Measurements from ENCODE around the gene MARVELD1.

Gene MARVELD1

GRCh38 chr10:97724341-97724941, 10.9 kb downstream of the MARVELD1 start:
- TF ChIP-seq, protein P1, sequence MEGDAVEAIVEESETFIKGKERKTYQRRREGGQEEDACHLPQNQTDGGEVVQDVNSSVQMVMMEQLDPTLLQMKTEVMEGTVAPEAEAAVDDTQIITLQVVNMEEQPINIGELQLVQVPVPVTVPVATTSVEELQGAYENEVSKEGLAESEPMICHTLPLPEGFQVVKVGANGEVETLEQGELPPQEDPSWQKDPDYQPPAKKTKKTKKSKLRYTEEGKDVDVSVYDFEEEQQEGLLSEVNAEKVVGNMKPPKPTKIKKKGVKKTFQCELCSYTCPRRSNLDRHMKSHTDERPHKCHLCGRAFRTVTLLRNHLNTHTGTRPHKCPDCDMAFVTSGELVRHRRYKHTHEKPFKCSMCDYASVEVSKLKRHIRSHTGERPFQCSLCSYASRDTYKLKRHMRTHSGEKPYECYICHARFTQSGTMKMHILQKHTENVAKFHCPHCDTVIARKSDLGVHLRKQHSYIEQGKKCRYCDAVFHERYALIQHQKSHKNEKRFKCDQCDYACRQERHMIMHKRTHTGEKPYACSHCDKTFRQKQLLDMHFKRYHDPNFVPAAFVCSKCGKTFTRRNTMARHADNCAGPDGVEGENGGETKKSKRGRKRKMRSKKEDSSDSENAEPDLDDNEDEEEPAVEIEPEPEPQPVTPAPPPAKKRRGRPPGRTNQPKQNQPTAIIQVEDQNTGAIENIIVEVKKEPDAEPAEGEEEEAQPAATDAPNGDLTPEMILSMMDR (conservative IDR thresholded peaks at IDR 0.05; ENCODE audit: low read depth, low read length), result no peak
- no peak overlapping the region for H3K4me3 ChIP-seq (ENCODE audit: low read depth, low read length)
- DNase-seq (ENCODE audit: low read depth), result no peak

- TF ChIP-seq, protein P1 (conservative IDR thresholded peaks at IDR 0.05; ENCODE audit: low read depth, low read length), result no peak
- DNase-seq (ENCODE audit: low read depth), result peak; percentile 87
- H3K4me3 ChIP-seq (ENCODE audit: low read depth, low read length), result peak overlapping the region; percentile 57
These were observed 13.2 kb downstream of the MARVELD1 start for GRCh38 chr10:97726636-97727178.

DNA sequence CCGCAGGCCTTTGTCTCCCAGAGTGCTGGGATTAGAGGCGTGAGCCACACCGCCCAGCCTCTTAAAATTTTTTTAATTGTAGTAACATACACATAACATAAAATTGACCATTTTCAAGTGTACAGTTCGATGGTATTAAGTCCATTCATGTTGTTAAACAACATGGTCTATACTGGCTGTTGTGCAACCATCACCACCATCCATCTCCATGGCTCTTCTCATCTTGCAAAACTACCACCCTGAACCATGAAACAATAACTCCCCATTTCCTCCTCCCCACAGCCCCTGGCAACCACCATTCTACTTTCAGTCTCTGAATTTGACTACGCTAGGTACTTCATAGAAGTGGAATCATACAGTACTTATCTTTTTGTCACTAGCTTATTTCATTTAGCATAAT, 15.5 kb downstream of the MARVELD1 start:
- TF ChIP-seq, protein P1 (conservative IDR thresholded peaks at IDR 0.05; ENCODE audit: low read depth, low read length), result no peak
- no peak overlapping the region for H3K4me3 ChIP-seq (ENCODE audit: low read depth, low read length)
- no peak for DNase-seq (ENCODE audit: low read depth)

DNA sequence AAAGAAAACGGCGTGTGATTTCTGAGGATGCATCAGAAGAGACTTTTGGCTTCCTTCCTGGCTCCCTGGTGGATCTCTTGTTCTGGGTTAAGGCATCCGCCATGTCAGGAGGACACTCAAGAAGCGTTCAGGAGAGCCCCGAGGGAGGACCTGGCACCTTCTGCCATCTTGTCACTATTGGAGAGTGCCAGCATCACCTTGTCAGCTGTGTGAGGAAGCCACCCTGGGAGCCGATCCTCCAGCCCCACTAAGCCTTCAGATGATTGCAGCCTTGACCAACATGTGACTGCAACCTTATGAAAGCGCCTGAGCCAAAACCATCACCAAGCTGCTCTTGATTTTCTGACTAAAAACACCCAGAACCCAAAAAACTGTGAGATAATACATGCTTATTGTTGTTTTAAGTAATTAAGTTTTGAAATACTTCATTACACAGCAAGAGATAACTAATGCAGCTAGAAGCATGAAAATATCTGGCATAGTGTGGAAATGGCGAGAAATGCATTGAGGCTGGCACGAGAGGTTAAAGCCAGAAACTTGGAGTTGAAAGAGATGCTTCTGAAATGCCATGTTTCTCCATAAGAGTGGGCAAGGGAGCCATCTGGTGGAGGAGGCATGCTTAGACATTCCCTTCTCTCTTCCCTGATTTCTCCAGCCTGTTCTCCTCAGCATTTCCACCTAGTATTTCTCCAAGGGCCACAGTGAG, 18.0 kb downstream of the MARVELD1 start:
- TF ChIP-seq, protein P1 (conservative IDR thresholded peaks at IDR 0.05; ENCODE audit: low read depth, low read length), result peak; percentile 95
- DNase-seq (ENCODE audit: low read depth), result peak; percentile 84

DNA sequence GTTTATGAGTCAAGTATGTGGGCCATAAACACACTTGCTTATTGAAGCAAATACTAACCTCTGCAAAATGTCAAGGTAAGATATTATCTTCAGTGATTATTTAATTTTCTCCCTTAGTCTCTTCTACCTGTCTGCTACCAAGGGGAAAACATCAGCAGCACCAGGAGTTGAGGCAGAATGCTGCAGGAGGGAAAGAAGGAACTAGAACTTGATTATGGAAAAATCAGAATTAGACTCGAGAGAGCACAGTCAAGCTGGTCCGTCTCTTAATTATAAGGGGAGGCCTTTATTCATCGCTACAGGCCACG, 18.5 kb downstream of the MARVELD1 start:
- DNase-seq (ENCODE audit: low read depth), result no peak
- no peak overlapping the region for H3K4me3 ChIP-seq (ENCODE audit: low read depth, low read length)
- TF ChIP-seq, protein P1 (conservative IDR thresholded peaks at IDR 0.05; ENCODE audit: low read depth, low read length), result no peak

More for the DNA sequence above, 18.0 kb downstream of the MARVELD1 start:
- H3K4me3 ChIP-seq (ENCODE audit: low read depth, low read length), result no peak overlapping the region

- no peak overlapping the region for H3K4me3 ChIP-seq (ENCODE audit: low read depth, low read length)
- TF ChIP-seq, protein P1 (conservative IDR thresholded peaks at IDR 0.05; ENCODE audit: low read depth, low read length), result no peak
- DNase-seq (ENCODE audit: low read depth), result no peak
These were observed 19.7 kb downstream of the MARVELD1 start for GRCh38 chr10:97733256-97733655.

- TF ChIP-seq, protein P1 (conservative IDR thresholded peaks at IDR 0.05; ENCODE audit: low read depth, low read length), result no peak
- DNase-seq (ENCODE audit: low read depth), result no peak
- H3K4me3 ChIP-seq (ENCODE audit: low read depth, low read length), result no peak overlapping the region
These were observed 20.5 kb downstream of the MARVELD1 start for GRCh38 chr10:97734021-97734420.

Data from choroid plexus epithelial cell (primary cell).